ENCODE measurements around the gene MSL3B.

MSL3B gene

GRCh38 chr2:233817361-233817911, 50.8 kb downstream of the MSL3B start:
- Mint-ChIP-seq H3K4me3 (ENCODE audit: unreplicated experiment) (no peak overlapping the region), H3K9me3 (ENCODE audit: unreplicated experiment) (no peaks in the 10 kb centered on the region)

DNA sequence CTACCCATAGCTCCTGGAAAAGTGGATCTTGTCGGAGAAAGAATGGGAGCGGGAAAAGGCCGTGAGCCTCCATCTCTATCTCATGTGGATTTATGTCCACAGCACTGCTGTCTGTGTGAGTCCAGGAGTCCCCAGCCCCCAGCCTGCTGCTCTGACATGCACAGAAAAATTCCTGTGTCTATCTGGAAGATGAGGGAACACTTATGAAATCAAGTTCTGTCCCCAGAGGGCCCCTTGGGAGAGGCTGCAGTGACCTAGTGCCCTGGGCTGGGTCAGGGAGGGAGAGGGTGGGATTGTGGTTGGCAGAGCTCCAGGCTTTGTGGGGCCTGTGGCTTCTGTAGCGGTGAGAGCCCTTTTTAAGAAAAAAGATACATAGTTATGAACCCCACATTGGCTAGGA, 51.4 kb downstream of the MSL3B start:
- H3K4me2 ChIP-seq (ENCODE audit: low read length) = no peak overlapping the region
- DNase-seq (ENCODE audit: low read depth) = no peak
- no peaks in the 10 kb centered on the region for H4K20me1 ChIP-seq (ENCODE audit: insufficient read depth, low read length)
- no peak overlapping the region for H3K27ac ChIP-seq (ENCODE audit: low read depth, low read length)
- H3K4me3 ChIP-seq (ENCODE audit: insufficient read depth, low read depth, low read length) = no peak overlapping the region
- H3K36me3 Mint-ChIP-seq (ENCODE audit: low read depth, unreplicated experiment) = no peaks in the 10 kb centered on the region
- peaks cover 32% of the 10 kb centered on the region for H3K27me3 Mint-ChIP-seq (ENCODE audit: low read depth, unreplicated experiment)
- FAIRE-seq = no peak
- no peak overlapping the region for H3K9ac ChIP-seq (ENCODE audit: low read length)
- H3K9me3 Mint-ChIP-seq (ENCODE audit: unreplicated experiment) = no peaks in the 10 kb centered on the region
- H3K4me1 ChIP-seq (ENCODE audit: insufficient read depth, low read length) = no peaks in the 10 kb centered on the region
- H3K4me1 Mint-ChIP-seq (ENCODE audit: low read depth, unreplicated experiment) = no peaks in the 10 kb centered on the region
- no peaks in the 10 kb centered on the region for H3K36me3 ChIP-seq (ENCODE audit: insufficient read depth, low read length)
- H2AFZ ChIP-seq (ENCODE audit: low read depth, low read length) = no peak overlapping the region
- no peak overlapping the region for H3K4me3 Mint-ChIP-seq (ENCODE audit: unreplicated experiment)
- no peaks in the 10 kb centered on the region for H3K27me3 ChIP-seq (ENCODE audit: insufficient read depth, low read length)
- no peaks in the 10 kb centered on the region for H3K9me3 ChIP-seq (ENCODE audit: insufficient read depth, low read depth, low read length)
- no peak overlapping the region for H3K27ac Mint-ChIP-seq (ENCODE audit: unreplicated experiment)
- H3K79me2 ChIP-seq (ENCODE audit: insufficient read depth, low read length) = no peaks in the 10 kb centered on the region
- TF ChIP-seq EZH2 (IDR thresholded peaks at IDR 0.05; ENCODE audit: insufficient read depth, low read length) = no peak
- TF ChIP-seq, protein P1, sequence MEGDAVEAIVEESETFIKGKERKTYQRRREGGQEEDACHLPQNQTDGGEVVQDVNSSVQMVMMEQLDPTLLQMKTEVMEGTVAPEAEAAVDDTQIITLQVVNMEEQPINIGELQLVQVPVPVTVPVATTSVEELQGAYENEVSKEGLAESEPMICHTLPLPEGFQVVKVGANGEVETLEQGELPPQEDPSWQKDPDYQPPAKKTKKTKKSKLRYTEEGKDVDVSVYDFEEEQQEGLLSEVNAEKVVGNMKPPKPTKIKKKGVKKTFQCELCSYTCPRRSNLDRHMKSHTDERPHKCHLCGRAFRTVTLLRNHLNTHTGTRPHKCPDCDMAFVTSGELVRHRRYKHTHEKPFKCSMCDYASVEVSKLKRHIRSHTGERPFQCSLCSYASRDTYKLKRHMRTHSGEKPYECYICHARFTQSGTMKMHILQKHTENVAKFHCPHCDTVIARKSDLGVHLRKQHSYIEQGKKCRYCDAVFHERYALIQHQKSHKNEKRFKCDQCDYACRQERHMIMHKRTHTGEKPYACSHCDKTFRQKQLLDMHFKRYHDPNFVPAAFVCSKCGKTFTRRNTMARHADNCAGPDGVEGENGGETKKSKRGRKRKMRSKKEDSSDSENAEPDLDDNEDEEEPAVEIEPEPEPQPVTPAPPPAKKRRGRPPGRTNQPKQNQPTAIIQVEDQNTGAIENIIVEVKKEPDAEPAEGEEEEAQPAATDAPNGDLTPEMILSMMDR (IDR thresholded peaks at IDR 0.05; ENCODE audit: insufficient read depth, low read depth, low read length) = no peak

More at GRCh38 chr2:233817361-233817911, 50.8 kb downstream of the MSL3B start:
- no peaks in the 10 kb centered on the region for H3K27me3 ChIP-seq (ENCODE audit: insufficient read depth, low read length)
- H3K36me3 ChIP-seq (ENCODE audit: insufficient read depth, low read length) = no peaks in the 10 kb centered on the region
- no peak overlapping the region for H3K27ac Mint-ChIP-seq (ENCODE audit: unreplicated experiment)
- no peaks in the 10 kb centered on the region for H3K79me2 ChIP-seq (ENCODE audit: insufficient read depth, low read length)
- no peak overlapping the region for H3K4me2 ChIP-seq (ENCODE audit: low read length)
- no peak for FAIRE-seq
- no peak overlapping the region for H3K9ac ChIP-seq (ENCODE audit: low read length)
- no peak overlapping the region for H3K27ac ChIP-seq (ENCODE audit: low read depth, low read length)
- no peaks in the 10 kb centered on the region for H3K4me1 Mint-ChIP-seq (ENCODE audit: low read depth, unreplicated experiment)
- no peaks in the 10 kb centered on the region for H3K9me3 ChIP-seq (ENCODE audit: insufficient read depth, low read depth, low read length)
- TF ChIP-seq, protein P1 (IDR thresholded peaks at IDR 0.05; ENCODE audit: insufficient read depth, low read depth, low read length) = no peak
- no peak for TF ChIP-seq EZH2 (IDR thresholded peaks at IDR 0.05; ENCODE audit: insufficient read depth, low read length)
- no peak for DNase-seq (ENCODE audit: low read depth)
- H3K27me3 Mint-ChIP-seq (ENCODE audit: low read depth, unreplicated experiment) = peaks cover 27% of the 10 kb centered on the region
- H3K4me1 ChIP-seq (ENCODE audit: insufficient read depth, low read length) = no peaks in the 10 kb centered on the region
- no peaks in the 10 kb centered on the region for H4K20me1 ChIP-seq (ENCODE audit: insufficient read depth, low read length)
- H3K36me3 Mint-ChIP-seq (ENCODE audit: low read depth, unreplicated experiment) = no peaks in the 10 kb centered on the region
- no peak overlapping the region for H3K4me3 ChIP-seq (ENCODE audit: insufficient read depth, low read depth, low read length)
- no peak overlapping the region for H2AFZ ChIP-seq (ENCODE audit: low read depth, low read length)

- H3K36me3 Mint-ChIP-seq (ENCODE audit: low read depth, unreplicated experiment) = no peaks in the 10 kb centered on the region
- no peaks in the 10 kb centered on the region for H3K4me1 ChIP-seq (ENCODE audit: insufficient read depth, low read length)
- H3K4me3 ChIP-seq (ENCODE audit: insufficient read depth, low read depth, low read length) = no peak overlapping the region
- no peak overlapping the region for H2AFZ ChIP-seq (ENCODE audit: low read depth, low read length)
- no peak overlapping the region for H3K27ac Mint-ChIP-seq (ENCODE audit: unreplicated experiment)
- H3K27me3 Mint-ChIP-seq (ENCODE audit: low read depth, unreplicated experiment) = peaks cover 30% of the 10 kb centered on the region
- H4K20me1 ChIP-seq (ENCODE audit: insufficient read depth, low read length) = no peaks in the 10 kb centered on the region
- H3K9ac ChIP-seq (ENCODE audit: low read length) = no peak overlapping the region
- no peaks in the 10 kb centered on the region for H3K79me2 ChIP-seq (ENCODE audit: insufficient read depth, low read length)
- FAIRE-seq (no peak), DNase-seq (ENCODE audit: low read depth) (no peak)
- H3K27ac ChIP-seq (ENCODE audit: low read depth, low read length) = no peak overlapping the region
- H3K4me3 Mint-ChIP-seq (ENCODE audit: unreplicated experiment) = no peak overlapping the region
- H3K27me3 ChIP-seq (ENCODE audit: insufficient read depth, low read length) = peaks cover under 1% of the 10 kb centered on the region
- no peaks in the 10 kb centered on the region for H3K9me3 Mint-ChIP-seq (ENCODE audit: unreplicated experiment)
- no peaks in the 10 kb centered on the region for H3K36me3 ChIP-seq (ENCODE audit: insufficient read depth, low read length)
- no peaks in the 10 kb centered on the region for H3K4me1 Mint-ChIP-seq (ENCODE audit: low read depth, unreplicated experiment)
- TF ChIP-seq, protein P1 (IDR thresholded peaks at IDR 0.05; ENCODE audit: insufficient read depth, low read depth, low read length) = no peak
- TF ChIP-seq EZH2 (IDR thresholded peaks at IDR 0.05; ENCODE audit: insufficient read depth, low read length) = no peak
- no peaks in the 10 kb centered on the region for H3K9me3 ChIP-seq (ENCODE audit: insufficient read depth, low read depth, low read length)
- no peak overlapping the region for H3K4me2 ChIP-seq (ENCODE audit: low read length)
Observed at GRCh38 chr2:233816334-233816733, 51.9 kb downstream of the MSL3B start.
